Natural killer cell (primary cell): ENCODE measurements around the gene NPEPPS. TPM values are rescaled to one million over a fixed set of nuclear protein-coding genes. Genes with fewer than 3 reads are reported as not detected.
A peak's percentile ranks its signal among the peaks of the same experiment; 100 is the strongest.
"Not testable (repeated sequence)": the region's sequence is repeated elsewhere in the genome, so short reads cannot be mapped to it uniquely, and the experiment has no call there.

Experiments used
- ATAC-seq, 3 donors: fragments of 150-1000 bp in 2 of 3; fragments of 200-7000 bp in 1 of 3; cut with Tn5 transposase; 1 replicate in 1 of 3; 2 replicates in 2 of 3; pipeline ENCODE4 v1.10.0; 2021; ENCODE audit warnings: mild to moderate bottlenecking in 2 of 3, moderate library complexity in 2 of 3
- DNase-seq, 2 donors: peaks; one replicate each; pipeline versions ENCODE4 v3.0.0 to v3.0.0-alpha.2; 2013 to 2021; ENCODE audit warnings: mixed read lengths in 1 of 2
- H3K27ac ChIP-seq: one replicate; pipeline ENCODE4 v1.5.1; 2013; ENCODE audit warnings: mild to moderate bottlenecking, low read length
- H3K27me3 ChIP-seq: one replicate; pipeline ENCODE4 v1.6.1; 2013; ENCODE audit warnings: low read length; ENCODE audit not compliant: control insufficient read depth, insufficient read depth
- H3K36me3 ChIP-seq: one replicate; pipeline ENCODE4 v1.6.1; 2013; ENCODE audit warnings: low read length; ENCODE audit not compliant: control insufficient read depth, insufficient read depth
- H3K4me1 ChIP-seq: one replicate; pipeline ENCODE4 v1.6.1; 2013; ENCODE audit warnings: low read length; ENCODE audit not compliant: control insufficient read depth, insufficient read depth
- H3K4me3 ChIP-seq: one replicate; pipeline ENCODE4 v1.5.1; 2013; ENCODE audit warnings: low read length
- H3K9me3 ChIP-seq: one replicate; pipeline ENCODE4 v1.6.1; 2013; ENCODE audit warnings: low read length; ENCODE audit not compliant: control insufficient read depth, insufficient read depth
- H3K27ac Mint-ChIP-seq, 2 donors: one replicate each; pipeline ENCODE4 v1.8.0; 2022; ENCODE audit warnings: mild to moderate bottlenecking in 2 of 2, mixed read lengths in 2 of 2, moderate library complexity in 1 of 2
- H3K27me3 Mint-ChIP-seq, 2 donors: one replicate each; pipeline ENCODE4 v1.8.0; 2022; ENCODE audit warnings: low read depth in 2 of 2, mixed read lengths in 2 of 2
- H3K36me3 Mint-ChIP-seq: one replicate; pipeline ENCODE4 v1.8.0; 2022; ENCODE audit warnings: mixed read lengths
- H3K4me1 Mint-ChIP-seq, 2 donors: one replicate each; pipeline ENCODE4 v1.8.0; 2022; ENCODE audit warnings: mixed read lengths in 2 of 2
- H3K4me3 Mint-ChIP-seq: one replicate; pipeline ENCODE4 v1.8.0; 2022; ENCODE audit warnings: mild to moderate bottlenecking, moderate library complexity, mixed read lengths
- H3K9me3 Mint-ChIP-seq, 2 donors: one replicate each; pipeline ENCODE4 v1.8.0; 2022; ENCODE audit warnings: mixed read lengths in 2 of 2
- WGBS: methylation state at CpG from one replicate; pipeline ENCODE4 v1.1.7; 2013; ENCODE audit warnings: missing lambda C conversion rate; ENCODE audit not compliant: insufficient coverage; 5-methylcytosine and 5-hydroxymethylcytosine counted together
- intact Hi-C: fragments of 100-400 bp; cut with micrococcal nuclease; formaldehyde crosslinking; loops from one replicate; pipeline ENCODE4 v1.14.2; 2022
- total RNA-seq, 4 donors: library from RNA; stranded (reverse); fragments of 120-200 nt in 1 of 4; gene quantifications; one replicate each; pipeline versions ENCODE4 v1.2.3 to v1.2.4, GENCODE V29; 2013 to 2022

Gene NPEPPS
- total RNA-seq, 3 donors from 2014 or later (not counting 1 experiment from before 2014, with no cell fraction given): 139 to 168 (median 153) TPM

DNA sequence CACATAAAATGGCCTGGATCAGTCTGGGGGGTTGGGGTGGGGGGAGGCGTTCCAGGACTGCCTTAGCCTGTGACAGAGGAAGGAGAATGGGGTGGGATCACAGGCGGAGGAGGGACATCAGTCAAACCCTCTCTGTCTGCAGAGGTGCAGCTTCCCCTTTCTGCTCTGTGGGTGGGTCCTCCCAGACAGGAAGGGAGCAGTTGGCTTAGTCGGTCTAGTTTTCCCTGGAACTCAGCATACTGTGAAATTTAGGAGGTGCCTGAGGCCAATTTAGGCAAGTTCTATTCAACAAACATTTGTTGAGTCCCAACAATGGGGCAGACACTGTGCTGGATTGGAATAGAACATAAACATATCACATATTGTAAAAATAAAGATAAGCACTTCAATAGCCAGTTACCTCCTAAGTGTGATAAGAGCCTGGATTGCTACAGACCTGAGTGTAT, 19.2 kb upstream of the NPEPPS start:
- H3K9me3 ChIP-seq, DNase-seq, H3K27ac ChIP-seq, H3K4me1 ChIP-seq, H3K4me3 ChIP-seq, H3K27me3 ChIP-seq, ATAC-seq, H3K4me1 Mint-ChIP-seq, H3K36me3 ChIP-seq, H3K27me3 Mint-ChIP-seq, H3K27ac Mint-ChIP-seq, H3K36me3 Mint-ChIP-seq, H3K9me3 Mint-ChIP-seq, intact Hi-C loops, H3K4me3 Mint-ChIP-seq: not testable (repeated sequence)
- WGBS: 10% methylated on average over 3 of the region's 3 CpGs

- H3K36me3 Mint-ChIP-seq, H3K4me3 Mint-ChIP-seq, H3K9me3 ChIP-seq, H3K27me3 Mint-ChIP-seq, H3K4me3 ChIP-seq, H3K9me3 Mint-ChIP-seq, H3K27ac Mint-ChIP-seq, H3K27me3 ChIP-seq, H3K4me1 ChIP-seq, H3K27ac ChIP-seq, intact Hi-C loops, ATAC-seq, H3K4me1 Mint-ChIP-seq, DNase-seq, H3K36me3 ChIP-seq: not testable (repeated sequence)
- WGBS: 79% methylated on average over 6 of the region's 6 CpGs
Measured at GRCh38 chr17:47513301-47513700, 17.6 kb upstream of the NPEPPS start.

- DNase-seq, H3K9me3 ChIP-seq, H3K27me3 Mint-ChIP-seq, H3K36me3 Mint-ChIP-seq, H3K4me1 Mint-ChIP-seq, H3K4me1 ChIP-seq, H3K36me3 ChIP-seq, H3K4me3 ChIP-seq, H3K27me3 ChIP-seq, H3K27ac ChIP-seq, H3K27ac Mint-ChIP-seq, H3K4me3 Mint-ChIP-seq, ATAC-seq, intact Hi-C loops, H3K9me3 Mint-ChIP-seq: not testable (repeated sequence)
Measured at GRCh38 chr17:47518880-47519279, 12.0 kb upstream of the NPEPPS start.

DNA sequence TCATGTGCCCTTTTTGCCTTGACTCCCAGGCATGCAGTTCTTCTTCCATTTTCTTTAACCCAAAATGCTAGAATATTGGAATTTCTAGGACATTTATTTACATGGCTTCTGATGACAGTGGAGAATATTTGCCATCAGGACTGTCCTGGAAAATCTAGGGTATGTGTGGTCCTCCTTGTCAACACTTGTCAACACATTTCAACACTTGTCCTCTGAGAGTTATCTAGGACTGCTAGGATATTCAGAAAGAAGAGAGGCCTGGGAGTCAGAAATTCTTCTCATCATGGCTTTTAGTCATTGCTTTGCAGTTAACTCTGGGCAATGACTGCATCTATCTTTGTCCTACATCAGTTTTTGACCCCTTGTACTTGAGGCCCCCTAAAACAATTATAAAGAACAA, 11.5 kb upstream of the NPEPPS start:
- H3K27me3 Mint-ChIP-seq, DNase-seq, H3K9me3 Mint-ChIP-seq, H3K4me3 Mint-ChIP-seq, H3K27ac Mint-ChIP-seq, H3K4me1 ChIP-seq, ATAC-seq, H3K27me3 ChIP-seq, H3K36me3 Mint-ChIP-seq, H3K4me3 ChIP-seq, H3K9me3 ChIP-seq, intact Hi-C loops, H3K36me3 ChIP-seq, H3K4me1 Mint-ChIP-seq, H3K27ac ChIP-seq: not testable (repeated sequence)

- H3K36me3 Mint-ChIP-seq, H3K9me3 ChIP-seq, H3K27ac Mint-ChIP-seq, H3K4me3 Mint-ChIP-seq, H3K36me3 ChIP-seq, H3K4me1 ChIP-seq, H3K27me3 ChIP-seq, intact Hi-C loops, ATAC-seq, DNase-seq, H3K27ac ChIP-seq, H3K27me3 Mint-ChIP-seq, H3K4me3 ChIP-seq, H3K9me3 Mint-ChIP-seq, H3K4me1 Mint-ChIP-seq: not testable (repeated sequence)
- WGBS: 80% methylated on average over 1 of the region's 4 CpGs
Measured at GRCh38 chr17:47520279-47520678, 10.6 kb upstream of the NPEPPS start.

DNA sequence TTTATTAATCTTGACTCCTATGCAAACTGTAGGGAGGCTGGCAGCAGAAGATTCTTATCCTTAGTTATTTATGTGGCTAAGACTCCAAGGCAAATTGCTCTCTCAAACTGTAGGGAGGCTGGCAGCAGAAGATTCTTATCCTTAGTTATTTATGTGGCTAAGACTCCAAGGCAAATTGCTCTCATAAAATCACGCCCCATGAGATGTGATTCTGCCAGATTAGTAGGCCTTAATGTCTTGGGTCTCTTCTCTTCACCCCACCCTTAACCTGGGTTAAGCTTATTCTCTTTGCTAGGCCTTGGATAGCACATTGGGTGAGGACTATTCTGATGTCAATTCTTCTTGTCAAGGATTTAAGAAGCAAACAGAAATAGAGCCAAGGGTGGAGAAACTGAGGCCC, 9.5 kb upstream of the NPEPPS start:
- H3K27ac ChIP-seq, H3K36me3 ChIP-seq, H3K4me3 Mint-ChIP-seq, H3K9me3 Mint-ChIP-seq, H3K9me3 ChIP-seq, intact Hi-C loops, H3K36me3 Mint-ChIP-seq, H3K4me1 Mint-ChIP-seq, H3K27me3 Mint-ChIP-seq, H3K4me3 ChIP-seq, ATAC-seq, H3K4me1 ChIP-seq, H3K27me3 ChIP-seq, DNase-seq, H3K27ac Mint-ChIP-seq: not testable (repeated sequence)
- 75% methylated on average over 1 of the region's 1 CpG for WGBS

DNA sequence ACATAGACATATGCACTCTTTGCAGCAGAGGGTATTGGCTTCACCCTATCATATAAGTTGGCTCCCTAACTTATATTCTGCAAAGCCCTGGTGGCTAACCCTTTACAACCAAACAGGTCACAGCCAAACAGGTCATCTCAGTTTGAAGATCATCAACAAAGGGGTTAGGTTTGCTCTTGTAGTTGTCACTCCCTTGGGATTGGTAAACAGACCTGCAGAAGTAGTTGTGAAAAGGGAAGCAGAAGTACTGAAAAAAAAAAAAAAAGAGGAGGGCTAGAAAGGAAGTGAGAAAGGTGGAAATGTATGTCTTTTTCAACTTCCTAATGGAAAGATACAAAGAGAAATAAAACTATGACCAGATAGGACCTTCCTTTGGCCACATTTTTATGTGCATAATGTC, 8.6 kb upstream of the NPEPPS start:
- ATAC-seq, H3K9me3 ChIP-seq, H3K27ac Mint-ChIP-seq, H3K4me3 Mint-ChIP-seq, H3K9me3 Mint-ChIP-seq, H3K4me1 ChIP-seq, H3K27me3 Mint-ChIP-seq, DNase-seq, H3K27ac ChIP-seq, H3K4me3 ChIP-seq, H3K36me3 Mint-ChIP-seq, H3K4me1 Mint-ChIP-seq, H3K27me3 ChIP-seq, H3K36me3 ChIP-seq, intact Hi-C loops: not testable (repeated sequence)

DNA sequence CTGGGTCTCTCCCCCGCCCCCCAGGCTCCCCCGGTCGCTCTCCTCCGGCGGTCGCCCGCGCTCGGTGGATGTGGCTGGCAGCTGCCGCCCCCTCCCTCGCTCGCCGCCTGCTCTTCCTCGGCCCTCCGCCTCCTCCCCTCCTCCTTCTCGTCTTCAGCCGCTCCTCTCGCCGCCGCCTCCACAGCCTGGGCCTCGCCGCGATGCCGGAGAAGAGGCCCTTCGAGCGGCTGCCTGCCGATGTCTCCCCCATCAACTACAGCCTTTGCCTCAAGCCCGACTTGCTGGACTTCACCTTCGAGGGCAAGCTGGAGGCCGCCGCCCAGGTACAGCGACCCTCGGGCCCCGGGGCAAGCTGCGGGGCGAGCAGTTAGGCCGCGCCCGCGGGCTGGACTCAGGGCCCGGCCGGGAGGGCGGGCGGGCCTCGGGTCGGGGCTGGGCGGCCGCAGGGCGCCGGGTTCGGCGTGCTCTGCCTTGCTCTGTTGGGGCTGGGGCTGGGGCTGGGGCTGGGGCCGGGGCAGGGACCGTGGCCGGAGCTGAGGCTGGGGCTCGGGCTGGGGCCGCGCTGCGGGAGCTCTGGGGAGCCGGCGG, 419 bp downstream of the NPEPPS start:
- Mint-ChIP-seq H3K4me3 (peak overlapping the region; percentile 90), H3K4me1 (peaks cover 7 to 16% of the 10 kb centered on the region in 2 donors), H3K27ac (peak overlapping the region; percentile 79 to 91)
- H3K27me3 ChIP-seq, H3K36me3 Mint-ChIP-seq, H3K27ac ChIP-seq, H3K9me3 Mint-ChIP-seq, H3K27me3 Mint-ChIP-seq, H3K36me3 ChIP-seq, H3K9me3 ChIP-seq, intact Hi-C loops: not testable (repeated sequence)
- Histone ChIP-seq H3K4me1 (peaks cover 12% of the 10 kb centered on the region), H3K4me3 (peak overlapping the region; percentile 35)
- ATAC-seq (peak; percentile 28 to 48 (median 40)), DNase-seq (peak; percentile 27 to 31)
- 0% methylated on average over 13 of the region's 61 CpGs for WGBS
